Superior temporal gyrus (tissue), 1 donor: ENCODE measurements around the gene CFAP107.

Experiments
- DNase-seq: peaks from one replicate; pipeline ENCODE4 v3.0.0-alpha.2; 2016; ENCODE audit errors: extremely low spot score

The CFAP107 gene

GRCh38 chr1:12741946-12742345 is 4.1 kb upstream of the CFAP107 start:
- DNase-seq, result no peak

DNA sequence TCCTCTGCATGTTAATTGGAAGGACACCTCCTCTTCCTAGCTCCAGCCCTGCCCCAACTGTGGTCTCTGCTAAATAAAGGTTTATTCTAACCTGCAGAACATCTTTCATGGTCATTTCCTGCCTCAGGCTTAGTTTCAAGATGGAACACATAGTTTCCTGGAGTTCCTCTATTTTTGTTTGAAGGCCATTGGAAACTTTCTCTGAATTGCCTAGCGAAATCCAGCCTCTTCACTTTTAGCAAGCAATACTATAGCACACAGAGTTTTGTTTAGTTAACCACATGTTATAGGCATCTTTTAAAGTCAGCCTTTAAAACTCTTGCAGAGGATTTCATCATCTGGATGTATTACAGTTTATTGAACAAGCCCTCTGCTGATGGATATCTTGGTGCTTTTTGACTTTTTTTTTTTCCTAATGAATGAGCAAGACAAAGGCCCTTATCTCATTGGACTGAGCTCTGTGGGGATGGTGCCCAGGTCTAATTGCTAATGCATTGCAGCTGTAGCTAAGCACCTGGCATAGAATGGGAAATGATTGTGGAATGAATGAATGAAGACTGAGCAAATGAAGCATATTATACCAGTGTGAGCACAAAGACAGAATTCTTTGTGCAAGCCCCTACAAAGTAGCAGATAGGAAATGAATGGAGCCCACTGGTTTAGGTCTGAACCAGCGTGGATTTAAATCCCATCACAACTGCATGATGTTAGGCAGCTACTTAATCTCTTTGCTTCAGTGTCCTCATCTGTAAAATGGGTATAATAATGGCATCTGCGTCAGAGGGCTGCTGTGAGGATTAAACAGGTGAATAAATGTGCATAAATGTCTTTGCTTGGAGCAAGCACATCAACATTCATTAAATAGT is 641 bp upstream of the CFAP107 start:
- no peak for DNase-seq

GRCh38 chr1:12748778-12749355 is 2.9 kb downstream of the CFAP107 start:
- DNase-seq, result no peak

DNA sequence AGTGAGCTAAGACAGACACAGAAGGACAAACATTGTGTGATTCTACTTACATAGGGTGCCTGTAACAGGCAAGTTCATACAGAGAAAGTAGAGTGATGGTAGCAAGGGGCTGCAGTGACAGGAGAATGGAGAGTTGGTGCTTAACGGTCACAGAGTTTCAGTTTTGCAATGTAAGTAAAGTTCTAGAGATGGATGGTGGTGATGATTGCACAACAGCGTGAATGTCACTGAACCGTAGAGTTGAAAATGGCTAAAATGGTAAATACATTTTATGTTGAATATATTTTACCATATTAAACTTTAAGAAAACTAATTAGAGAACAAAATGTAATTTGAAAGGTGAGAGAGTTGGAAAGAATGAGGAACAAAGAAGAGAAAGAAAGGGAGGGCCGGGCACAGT is 8.7 kb downstream of the CFAP107 start:
- DNase-seq, result no peak

DNA sequence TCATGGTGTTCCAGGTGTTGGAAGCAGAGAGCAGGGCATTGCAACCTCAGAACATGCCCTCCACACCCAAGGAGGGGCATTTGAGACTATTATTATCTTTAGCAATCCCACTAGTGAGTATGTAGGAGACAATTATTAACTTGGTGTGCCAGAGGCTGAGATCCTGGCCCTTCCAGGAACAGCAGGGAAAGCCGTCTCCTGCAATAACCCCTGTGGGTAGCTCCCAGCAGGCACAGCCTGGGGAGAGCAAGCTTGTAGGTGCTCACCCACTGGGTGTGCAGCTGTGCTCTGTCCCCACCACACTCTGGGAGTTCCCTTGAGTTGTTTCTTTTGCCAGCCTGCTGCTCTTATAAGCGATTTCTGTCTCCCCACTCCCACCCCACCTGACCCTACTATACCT is 10.3 kb downstream of the CFAP107 start:
- DNase-seq, result no peak

DNA sequence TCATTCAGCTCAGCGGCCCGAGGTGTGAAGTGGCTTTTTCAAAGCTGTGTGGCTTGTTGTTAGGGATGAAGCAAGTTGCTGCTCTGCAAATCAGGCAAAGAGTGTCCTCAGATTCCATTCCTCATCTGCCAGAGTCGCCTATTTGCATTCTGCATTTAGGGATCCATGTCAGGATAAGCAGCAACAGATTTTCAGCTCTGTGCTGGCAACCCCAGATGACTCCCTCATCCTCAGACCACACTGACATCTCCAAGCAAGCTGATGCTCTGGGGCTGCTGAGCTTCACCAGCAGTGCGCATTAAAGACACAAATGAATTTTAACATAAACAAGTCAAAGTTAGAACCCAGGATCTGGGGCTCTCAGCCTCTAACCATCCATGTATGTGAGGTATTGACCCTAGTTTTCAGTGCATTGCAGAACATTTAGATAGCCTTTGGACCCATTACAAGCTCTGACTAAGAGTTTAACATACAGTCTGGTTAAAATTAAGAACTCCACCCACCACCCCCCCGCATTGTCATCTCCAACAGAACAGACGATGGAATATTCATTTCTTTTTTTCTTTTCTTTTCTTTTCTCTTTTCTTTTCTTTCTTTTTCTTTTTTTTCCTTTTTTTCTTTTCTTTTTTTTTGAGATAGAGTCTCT is 10.9 kb downstream of the CFAP107 start:
- DNase-seq, result no peak

- no peak for DNase-seq
These were observed 11.8 kb downstream of the CFAP107 start for GRCh38 chr1:12757836-12758235.

DNA sequence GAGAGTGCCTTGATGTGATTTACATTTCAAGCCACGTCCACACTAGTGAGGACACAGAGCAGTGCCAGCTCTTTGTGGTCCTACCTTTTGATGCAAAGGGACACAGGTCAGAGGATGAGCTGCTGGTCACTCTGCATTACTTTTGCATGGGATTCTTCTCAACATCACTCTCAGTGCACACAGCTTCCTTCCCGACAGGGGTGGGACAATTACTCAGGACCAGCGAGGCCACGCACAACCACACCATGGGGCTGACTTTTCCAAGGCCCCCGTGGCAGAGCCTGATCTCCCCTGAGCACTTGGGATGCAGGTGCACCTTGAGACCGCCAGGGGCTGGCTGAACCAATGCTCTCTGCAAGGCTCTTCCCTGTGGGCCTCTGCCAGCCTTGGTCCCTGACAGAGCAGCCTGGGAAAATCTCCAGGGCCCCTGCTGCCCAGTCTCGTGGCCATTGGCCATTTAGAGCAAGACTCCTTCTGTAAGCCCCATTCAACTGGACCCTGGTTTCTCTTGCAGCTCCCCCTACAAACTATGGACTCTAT is 14.3 kb downstream of the CFAP107 start:
- no peak for DNase-seq

GRCh38 chr1:12761781-12762180 is 15.8 kb downstream of the CFAP107 start:
- DNase-seq, result no peak

DNA sequence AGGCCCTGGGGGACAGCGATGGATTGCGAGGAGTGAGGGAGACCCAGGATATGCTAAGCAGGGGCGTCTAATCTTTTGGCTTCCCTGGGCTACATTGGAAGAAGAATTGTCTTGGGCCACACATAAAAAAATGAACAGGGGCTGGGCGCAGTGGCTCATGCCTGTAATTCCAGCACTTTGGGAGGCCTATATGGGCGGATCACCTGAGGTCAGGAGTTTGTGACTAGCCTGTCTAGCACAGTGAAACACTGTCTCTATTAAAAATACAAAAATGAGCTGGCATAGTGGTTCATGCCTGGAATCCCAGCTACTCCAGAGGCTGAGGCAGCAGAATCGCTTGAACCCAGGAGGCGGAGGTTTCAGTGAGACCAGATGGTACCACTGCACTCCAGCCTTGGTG is 16.8 kb downstream of the CFAP107 start:
- DNase-seq, result no peak

DNA sequence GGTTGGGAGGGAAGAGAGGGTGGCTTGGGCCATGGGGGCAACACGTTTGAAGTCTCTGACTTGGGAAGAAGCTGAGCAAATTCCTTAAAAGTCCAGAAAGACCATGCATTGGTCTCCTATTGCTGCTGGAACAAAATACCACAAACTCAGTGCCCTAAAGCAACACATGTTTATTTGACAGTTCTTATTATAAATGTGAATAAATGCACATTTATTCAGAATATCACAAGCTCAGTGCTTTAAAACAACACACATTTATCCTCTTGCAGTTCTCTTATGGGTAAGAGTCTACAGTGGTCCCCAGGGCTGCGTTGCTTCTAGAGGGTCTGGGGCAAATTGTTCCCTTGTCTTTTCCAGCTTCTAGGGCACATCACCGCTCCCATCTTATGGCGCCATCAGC is 17.5 kb downstream of the CFAP107 start:
- DNase-seq, result no peak

DNA sequence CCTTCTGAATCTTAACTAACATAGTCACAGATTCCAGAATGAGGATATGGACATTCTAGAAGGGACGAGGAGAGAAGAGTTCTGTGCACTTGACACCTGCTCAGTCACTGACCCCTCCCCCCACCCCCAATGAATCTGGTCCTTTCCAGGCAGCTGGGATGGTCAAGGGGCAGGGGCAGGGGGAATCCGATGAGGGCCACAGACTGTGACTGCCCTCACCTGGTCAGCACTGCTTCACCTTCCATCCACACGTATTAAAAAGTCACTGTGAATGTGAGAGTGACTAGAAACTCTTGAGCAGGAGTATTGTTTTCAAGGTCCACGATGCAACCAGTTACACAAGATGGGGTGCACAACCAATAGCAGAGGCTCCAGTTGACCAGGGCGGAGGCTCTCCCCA is 18.0 kb downstream of the CFAP107 start:
- DNase-seq, result no peak

DNA sequence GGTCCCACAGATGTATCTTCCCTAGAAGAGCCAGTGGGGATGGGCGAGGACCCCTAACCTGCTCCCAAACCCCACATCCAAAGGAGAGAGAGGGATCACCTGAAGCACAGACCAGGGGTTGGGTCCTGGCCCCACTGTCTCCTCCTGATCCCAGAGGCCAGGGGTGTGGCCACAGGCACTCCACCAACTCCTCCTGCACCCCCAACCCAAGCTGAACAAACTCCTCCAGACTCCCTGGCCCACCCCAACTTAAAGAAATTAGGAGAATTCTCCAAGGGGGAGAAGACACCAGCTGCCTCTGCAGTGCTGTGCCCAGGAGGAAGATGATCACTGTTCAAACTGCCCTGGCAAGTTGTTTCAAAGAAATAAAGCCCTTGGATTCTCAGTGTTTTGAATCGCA is 23.0 kb downstream of the CFAP107 start:
- DNase-seq, result no peak

DNA sequence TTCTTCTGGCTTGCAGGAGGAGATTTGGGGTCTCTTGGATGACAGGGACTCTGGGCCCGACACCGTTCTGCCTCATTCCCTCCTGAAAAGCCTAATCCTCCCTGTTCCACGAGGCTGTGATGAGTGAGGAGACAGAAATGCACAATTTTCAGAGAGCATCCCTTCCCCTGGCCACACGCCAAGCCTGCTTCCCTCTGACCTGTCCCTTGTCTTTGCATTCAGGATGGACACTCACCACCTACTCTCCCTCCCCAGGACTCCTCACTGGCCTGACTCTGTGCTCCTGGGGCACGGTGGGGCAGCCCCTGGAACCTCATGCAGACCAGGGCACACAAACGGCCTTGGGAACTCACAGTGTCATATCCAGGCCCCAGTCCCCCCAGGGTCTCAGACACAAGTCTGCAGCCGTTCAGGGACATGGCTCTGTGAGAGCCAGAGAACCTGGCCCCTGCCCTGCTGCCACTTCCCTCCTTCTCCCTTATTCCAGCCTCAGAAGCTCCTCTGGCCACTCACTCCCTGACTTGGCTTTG is 24.0 kb downstream of the CFAP107 start:
- no peak for DNase-seq

DNA sequence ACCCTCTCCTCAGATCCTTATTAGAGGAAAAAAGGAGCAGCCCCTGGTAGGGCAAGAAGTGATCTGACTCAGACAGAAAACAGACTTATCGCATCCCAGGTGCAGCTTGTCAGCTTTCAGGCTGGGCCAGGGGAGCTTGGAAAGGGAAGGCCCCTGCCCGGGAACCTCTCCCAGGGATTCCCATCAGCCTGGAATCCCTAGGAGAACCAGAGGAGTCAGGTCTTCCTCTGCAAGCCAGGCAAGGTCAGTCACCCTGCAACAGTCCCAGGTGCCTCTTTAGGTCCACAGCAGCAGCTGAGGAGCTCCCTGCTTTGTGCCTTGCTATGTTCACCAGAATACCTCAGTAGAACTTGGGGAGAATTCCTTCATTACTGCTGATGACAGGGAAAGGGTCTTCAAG is 24.6 kb downstream of the CFAP107 start:
- no peak for DNase-seq

DNA sequence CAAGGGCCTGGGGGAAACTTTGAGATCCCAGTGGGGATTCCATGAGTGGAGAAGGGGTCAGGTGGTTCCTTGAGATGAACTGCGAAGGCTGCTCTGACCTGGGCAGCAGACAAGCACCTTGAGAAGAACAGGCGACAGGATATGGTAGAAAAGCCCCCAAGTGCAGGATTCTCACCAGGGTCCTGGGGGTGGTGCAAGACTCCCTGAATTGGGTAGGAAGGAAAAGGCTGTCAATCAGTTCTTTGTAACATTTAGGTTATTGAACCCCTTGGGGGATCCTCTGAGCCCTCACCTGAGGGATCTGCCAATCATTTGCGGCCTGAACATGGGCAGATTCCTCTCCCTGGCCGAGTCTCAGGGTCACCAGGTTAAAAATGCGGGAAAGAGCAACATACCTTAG is 25.2 kb downstream of the CFAP107 start:
- DNase-seq, result no peak

GRCh38 chr1:12772520-12772919 is 26.5 kb downstream of the CFAP107 start:
- DNase-seq, result no peak

DNA sequence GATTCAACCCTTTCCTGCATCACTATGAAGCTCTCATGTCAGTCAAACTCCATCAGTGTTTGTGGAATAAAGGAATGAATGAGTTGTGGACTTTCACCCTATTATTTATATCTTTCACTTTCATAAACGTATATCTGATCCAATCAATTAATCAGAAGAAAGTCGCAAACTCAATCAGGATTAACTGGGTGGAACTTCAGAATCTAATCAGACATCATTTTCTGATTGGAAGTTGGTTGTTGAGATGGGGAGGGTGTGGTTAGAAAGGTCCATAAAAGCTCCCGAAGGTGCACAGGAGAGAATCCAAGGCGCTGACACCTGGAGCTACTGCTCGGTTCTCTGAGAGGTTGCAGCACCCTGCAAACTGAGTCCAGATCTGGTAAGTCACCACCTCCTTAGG is 27.4 kb downstream of the CFAP107 start, which contains the start of gene PRAMEF12:
PRAMEF12 (plus strand) TSS at position 301 of the 400 bp plus-strand sequence. CDS start 1,130 bp downstream, outside the sequence.
- DNase-seq, result no peak

DNA sequence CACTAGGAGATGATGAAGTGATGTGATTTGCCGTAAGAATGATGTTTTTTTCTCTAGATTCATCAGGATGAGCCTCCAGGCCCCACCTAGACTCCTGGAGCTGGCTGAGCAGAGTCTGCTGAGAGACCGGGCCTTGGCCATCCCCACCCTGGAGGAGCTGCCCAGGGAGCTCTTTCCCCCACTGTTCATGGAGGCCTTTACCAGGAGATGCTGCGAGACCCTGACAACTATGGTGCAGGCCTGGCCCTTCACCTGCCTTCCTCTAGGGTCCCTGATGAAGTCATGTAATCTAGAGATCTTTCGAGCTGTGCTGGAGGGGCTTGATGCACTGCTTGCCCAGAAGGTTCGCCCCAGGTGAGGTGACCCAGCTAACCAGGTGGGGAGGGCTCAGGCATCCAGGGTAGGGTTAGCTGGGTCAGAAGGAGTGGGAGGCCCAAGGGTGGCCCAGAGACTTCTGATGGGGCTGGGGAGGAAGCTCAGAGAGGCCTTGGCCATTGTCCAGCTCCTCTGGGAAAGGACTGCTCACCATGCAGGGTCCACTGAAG is 28.9 kb downstream of the CFAP107 start:
- DNase-seq, result no peak

GRCh38 chr1:12775443-12775842 is 29.4 kb downstream of the CFAP107 start:
- DNase-seq, result no peak

DNA sequence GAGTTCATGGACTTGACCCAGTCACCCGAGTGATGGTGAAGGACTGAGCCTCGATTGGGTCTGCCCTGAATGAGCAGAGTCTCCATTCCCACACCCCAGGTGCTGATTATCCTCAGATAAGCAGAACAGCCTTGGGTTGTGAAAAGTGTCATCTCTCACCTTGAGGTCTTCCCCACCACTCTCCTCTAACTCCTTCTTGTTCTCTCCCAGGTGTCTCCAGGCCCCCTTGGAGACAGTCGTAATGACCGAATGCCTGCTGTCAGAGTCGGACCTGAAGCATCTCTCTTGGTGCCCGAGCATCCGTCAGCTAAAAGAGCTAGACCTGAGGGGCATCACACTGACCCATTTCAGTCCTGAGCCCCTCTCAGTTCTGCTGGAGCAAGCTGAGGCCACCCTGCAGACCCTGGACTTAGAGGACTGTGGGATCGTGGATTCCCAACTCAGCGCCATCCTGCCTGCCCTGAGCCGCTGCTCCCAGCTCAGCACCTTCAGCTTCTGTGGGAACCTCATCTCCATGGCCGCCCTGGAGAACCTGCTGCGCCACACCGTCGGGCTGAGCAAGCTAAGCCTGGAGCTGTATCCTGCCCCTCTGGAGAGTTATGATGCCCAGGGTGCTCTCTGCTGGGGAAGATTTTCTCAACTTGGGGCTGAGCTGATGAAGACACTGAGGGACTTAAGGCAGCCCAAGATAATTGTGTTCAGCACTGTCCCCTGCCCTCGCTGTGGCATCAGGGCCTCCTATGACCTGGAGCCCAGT is 31.0 kb downstream of the CFAP107 start:
- DNase-seq, result no peak
